ENCODE measurements around the gene NPR2.

DNA sequence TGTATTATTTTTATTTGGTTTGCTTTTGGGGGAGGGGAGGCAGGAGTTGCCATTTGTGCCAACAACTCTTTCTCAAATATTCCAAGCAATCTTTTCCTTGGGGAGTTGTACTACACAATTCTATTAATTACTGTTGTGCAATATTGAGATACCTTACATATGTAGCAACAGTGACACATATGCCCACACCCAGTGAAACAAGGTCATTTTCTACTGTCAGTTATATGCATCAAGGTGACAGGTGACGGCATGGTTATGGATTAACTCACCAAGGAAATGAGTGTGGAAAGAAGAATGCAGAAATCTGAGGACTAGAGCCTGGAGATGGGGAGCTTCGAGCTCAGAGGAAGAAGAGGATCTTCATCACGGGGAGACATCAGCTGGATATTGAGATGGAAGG, 19.4 kb upstream of the NPR2 start:
- TF ChIP-seq CTCF (conservative IDR thresholded peaks at IDR 0.05 in 1 of 2, IDR thresholded peaks at IDR 0.05 in 1 of 2; ENCODE audit: extremely low read depth in 1 of 2, insufficient read depth in 1 of 2, low read depth in 1 of 2, low read length in 2 of 2) (no peak), EZH2 (IDR thresholded peaks at IDR 0.05; ENCODE audit: borderline replicate concordance, low read length) (no peak)
